ENCODE results near the gene EHD1. TPM values are rescaled to one million over a fixed set of nuclear protein-coding genes. Genes with fewer than 3 reads are reported as not detected.

Gene EHD1
- total and polyA plus RNA-seq, 9 of the 15 experiments (the other 6 are each of a cell fraction or from before 2014, with no cell fraction given), result 0.46 to 65.0 (median 16.4) TPM

DNA sequence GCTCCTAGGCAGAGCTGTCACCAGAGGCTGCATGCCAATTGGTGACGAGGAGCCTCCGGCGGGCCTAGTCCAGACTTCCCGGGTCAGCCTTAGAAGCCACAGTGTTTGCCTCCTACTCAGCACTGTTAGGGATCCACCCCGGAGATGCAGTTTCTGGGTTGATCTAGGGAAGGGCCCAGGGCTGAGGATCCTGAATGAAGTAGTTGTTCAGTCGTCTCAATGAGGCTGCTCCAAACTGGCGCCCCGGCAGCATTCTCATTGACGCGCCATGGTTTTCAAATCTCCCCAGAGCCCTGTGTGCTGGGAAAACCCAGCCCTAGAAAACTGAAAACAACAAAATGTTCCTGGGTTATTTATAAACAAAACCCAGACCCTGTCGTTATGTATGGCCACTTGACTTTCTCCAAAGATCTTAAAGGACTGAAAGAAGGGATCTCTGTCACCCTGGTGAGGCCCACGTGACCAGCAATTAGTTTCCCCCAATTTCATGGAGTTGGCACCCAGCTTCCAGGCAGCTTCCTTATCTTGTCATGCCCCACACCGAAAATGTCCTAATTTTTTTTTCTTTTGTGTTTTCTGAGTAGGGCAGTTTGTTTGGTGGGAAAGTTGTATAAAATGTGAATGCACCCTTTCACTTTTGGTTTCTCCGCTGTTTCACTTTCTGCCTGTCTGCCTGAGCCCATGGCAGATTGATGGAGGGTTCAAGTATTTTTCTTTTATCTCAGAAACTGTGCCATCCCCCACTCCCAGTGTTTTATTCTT is 2.0 kb upstream of the EHD1 start:
- Histone ChIP-seq H3K4me2 (ENCODE audit: insufficient read depth, low read length) (no peak overlapping the region), H2AFZ (ENCODE audit: low read depth, low read length) (no peak overlapping the region), H3K9me1 (ENCODE audit: control insufficient read depth, insufficient read depth, low read length) (no peaks in the 10 kb centered on the region), H3K9ac (ENCODE audit: insufficient read depth in 1 of 2, low read depth in 2 of 2, low read length in 2 of 2) (no peak overlapping the region), H3K9me3 (replicated peaks; ENCODE audit: control insufficient read depth, insufficient read depth, low read depth, low read length) (no peaks in the 10 kb centered on the region), H3K36me3 (ENCODE audit: control insufficient read depth, insufficient read depth, low read length) (peaks cover 8% of the 10 kb centered on the region; the same call in 1 of the 3 replicates), H3K4me3 (no peak overlapping the region), H3K4me1 (replicated peaks in 1 of 2; ENCODE audit: control insufficient read depth in 2 of 2, insufficient read depth in 2 of 2, low read length in 2 of 2) (peaks cover 32 to 65% of the 10 kb centered on the region in 2 experiments), H3K79me2 (ENCODE audit: control insufficient read depth, insufficient read depth, low read length) (peaks cover 41% of the 10 kb centered on the region), H3K27ac (ENCODE audit: extremely low read depth, low read depth, low read length) (no peak overlapping the region), H4K20me1 (replicated peaks; ENCODE audit: control insufficient read depth, insufficient read depth, low read length) (peaks cover 14% of the 10 kb centered on the region; the same call in 1 of the 2 replicates), H3K27me3 (ENCODE audit: control insufficient read depth in 2 of 2, insufficient read depth in 2 of 2, low read length in 2 of 2) (no peaks in the 10 kb centered on the region)
- intact Hi-C loops (cut with micrococcal nuclease) (loop anchor here (10.0 kb wide), 1 partner anchor 234 kb away; the partner anchor contains the start of genes TM7SF2 and ZNHIT2), in situ Hi-C loops (cut with MboI) (no loop called here)
- no peak for DNase-seq (ENCODE audit: extremely low read depth in 1 of 4, low spot score in 3 of 4)
- ATAC-seq, result no peak
- no TSS peak for BruUV-seq (replicated peaks)
- FAIRE-seq, result no peak
- 65% methylated on average over 14 of the region's 14 CpGs for WGBS (ENCODE audit: insufficient coverage, low coverage, missing lambda C conversion rate)
- TF ChIP-seq, protein P1, sequence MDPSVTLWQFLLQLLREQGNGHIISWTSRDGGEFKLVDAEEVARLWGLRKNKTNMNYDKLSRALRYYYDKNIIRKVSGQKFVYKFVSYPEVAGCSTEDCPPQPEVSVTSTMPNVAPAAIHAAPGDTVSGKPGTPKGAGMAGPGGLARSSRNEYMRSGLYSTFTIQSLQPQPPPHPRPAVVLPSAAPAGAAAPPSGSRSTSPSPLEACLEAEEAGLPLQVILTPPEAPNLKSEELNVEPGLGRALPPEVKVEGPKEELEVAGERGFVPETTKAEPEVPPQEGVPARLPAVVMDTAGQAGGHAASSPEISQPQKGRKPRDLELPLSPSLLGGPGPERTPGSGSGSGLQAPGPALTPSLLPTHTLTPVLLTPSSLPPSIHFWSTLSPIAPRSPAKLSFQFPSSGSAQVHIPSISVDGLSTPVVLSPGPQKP (CRISPR knock-in tag; IDR thresholded peaks at IDR 0.05), result no peak
- TF ChIP-seq, protein P2, sequence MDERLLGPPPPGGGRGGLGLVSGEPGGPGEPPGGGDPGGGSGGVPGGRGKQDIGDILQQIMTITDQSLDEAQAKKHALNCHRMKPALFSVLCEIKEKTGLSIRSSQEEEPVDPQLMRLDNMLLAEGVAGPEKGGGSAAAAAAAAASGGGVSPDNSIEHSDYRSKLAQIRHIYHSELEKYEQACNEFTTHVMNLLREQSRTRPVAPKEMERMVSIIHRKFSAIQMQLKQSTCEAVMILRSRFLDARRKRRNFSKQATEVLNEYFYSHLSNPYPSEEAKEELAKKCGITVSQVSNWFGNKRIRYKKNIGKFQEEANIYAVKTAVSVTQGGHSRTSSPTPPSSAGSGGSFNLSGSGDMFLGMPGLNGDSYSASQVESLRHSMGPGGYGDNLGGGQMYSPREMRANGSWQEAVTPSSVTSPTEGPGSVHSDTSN (CRISPR knock-in tag; IDR thresholded peaks at IDR 0.05; ENCODE audit: low read depth), result no peak
- TF ChIP-seq, protein P2 (tag; conservative IDR thresholded peaks at IDR 0.05; ENCODE audit: low read depth), result 0 out of 2 replicates have a peak, but pooled peaks have one; percentile 33
- TF ChIP-seq SIN3B (IDR thresholded peaks at IDR 0.05; ENCODE audit: low read depth) (no peak), EZH2 (IDR thresholded peaks at IDR 0.05; ENCODE audit: borderline replicate concordance, low read depth, low read length) (no peak), EGR1 (conservative IDR thresholded peaks at IDR 0.05) (no peak)
- POLR2A ChIA-PET, result interaction anchor here (0.5 to 9.0 kb wide), 5 partner anchors 9 to 237 kb away, joined by 3 to 109 read pairs (median 3); partner anchors contain the start of gene ZNHIT2
- CTCF ChIA-PET (ENCODE audit: low intra/inter-chr PET ratio), result no interaction called here

All from K562 (cell line).